ENCODE results near the gene UFSP2.

Gene UFSP2

GRCh38 chr4:185429660-185430059, 3.9 kb upstream of the UFSP2 start:
- no peak overlapping the region for H3K4me3 ChIP-seq (replicated peaks; ENCODE audit: low read depth, low read length)
- DNase-seq (ENCODE audit: low read depth) = no peak
- TF ChIP-seq, protein P1, sequence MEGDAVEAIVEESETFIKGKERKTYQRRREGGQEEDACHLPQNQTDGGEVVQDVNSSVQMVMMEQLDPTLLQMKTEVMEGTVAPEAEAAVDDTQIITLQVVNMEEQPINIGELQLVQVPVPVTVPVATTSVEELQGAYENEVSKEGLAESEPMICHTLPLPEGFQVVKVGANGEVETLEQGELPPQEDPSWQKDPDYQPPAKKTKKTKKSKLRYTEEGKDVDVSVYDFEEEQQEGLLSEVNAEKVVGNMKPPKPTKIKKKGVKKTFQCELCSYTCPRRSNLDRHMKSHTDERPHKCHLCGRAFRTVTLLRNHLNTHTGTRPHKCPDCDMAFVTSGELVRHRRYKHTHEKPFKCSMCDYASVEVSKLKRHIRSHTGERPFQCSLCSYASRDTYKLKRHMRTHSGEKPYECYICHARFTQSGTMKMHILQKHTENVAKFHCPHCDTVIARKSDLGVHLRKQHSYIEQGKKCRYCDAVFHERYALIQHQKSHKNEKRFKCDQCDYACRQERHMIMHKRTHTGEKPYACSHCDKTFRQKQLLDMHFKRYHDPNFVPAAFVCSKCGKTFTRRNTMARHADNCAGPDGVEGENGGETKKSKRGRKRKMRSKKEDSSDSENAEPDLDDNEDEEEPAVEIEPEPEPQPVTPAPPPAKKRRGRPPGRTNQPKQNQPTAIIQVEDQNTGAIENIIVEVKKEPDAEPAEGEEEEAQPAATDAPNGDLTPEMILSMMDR (IDR thresholded peaks at IDR 0.05; ENCODE audit: low read length, missing control alignments) = no peak

- TF ChIP-seq, protein P1 (IDR thresholded peaks at IDR 0.05; ENCODE audit: low read length, missing control alignments) = no peak
- H3K4me3 ChIP-seq (replicated peaks; ENCODE audit: low read depth, low read length) = no peak overlapping the region
- no peak for DNase-seq (ENCODE audit: low read depth)
Measured at GRCh38 chr4:185426960-185427688, 1.4 kb upstream of the UFSP2 start.

GRCh38 chr4:185424905-185425646, 688 bp downstream of the UFSP2 start:
- H3K4me3 ChIP-seq (replicated peaks; ENCODE audit: low read depth, low read length) = peak overlapping the region; percentile 91
- peak; percentile 4 for DNase-seq (ENCODE audit: low read depth)
- TF ChIP-seq, protein P1 (IDR thresholded peaks at IDR 0.05; ENCODE audit: low read length, missing control alignments) = no peak

- H3K4me3 ChIP-seq (replicated peaks; ENCODE audit: low read depth, low read length) = no peak overlapping the region
- TF ChIP-seq, protein P1 (IDR thresholded peaks at IDR 0.05; ENCODE audit: low read length, missing control alignments) = no peak
- DNase-seq (ENCODE audit: low read depth) = peak; percentile 35
Measured at GRCh38 chr4:185421366-185422124, 4.2 kb downstream of the UFSP2 start.

GRCh38 chr4:185416955-185417354, 8.8 kb downstream of the UFSP2 start:
- TF ChIP-seq, protein P1 (IDR thresholded peaks at IDR 0.05; ENCODE audit: low read length, missing control alignments) = no peak

DNA sequence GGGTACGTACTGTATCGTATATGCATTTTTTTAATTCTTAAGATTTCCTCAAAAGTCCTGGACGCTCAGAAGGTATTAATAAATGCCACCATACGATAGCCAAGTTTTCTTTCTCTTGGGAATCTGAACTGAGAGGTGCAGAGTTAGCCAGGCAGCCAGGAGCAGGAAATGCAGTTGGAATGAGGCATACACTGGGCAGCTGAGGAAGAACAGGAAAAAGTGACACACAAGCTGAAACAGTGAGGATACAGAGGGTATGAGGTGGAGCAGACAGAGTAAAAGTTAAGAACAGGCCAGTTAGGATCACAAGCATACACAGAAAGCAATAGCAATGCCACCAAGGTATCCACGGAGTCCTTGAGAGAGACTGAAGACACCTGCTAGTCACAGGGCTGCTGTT, 13.4 kb downstream of the UFSP2 start:
- TF ChIP-seq, protein P1 (IDR thresholded peaks at IDR 0.05; ENCODE audit: low read length, missing control alignments) = no peak
- peak; percentile 21 for DNase-seq (ENCODE audit: low read depth)
- H3K4me3 ChIP-seq (replicated peaks; ENCODE audit: low read depth, low read length) = no peak overlapping the region

More at GRCh38 chr4:185416955-185417354, 8.8 kb downstream of the UFSP2 start:
- no peak overlapping the region for H3K4me3 ChIP-seq (replicated peaks; ENCODE audit: low read depth, low read length)
- DNase-seq (ENCODE audit: low read depth) = no peak

Data from fibroblast of pulmonary artery (primary cell).